Neural cell (in vitro differentiated cells): ENCODE measurements around the gene TMPRSS6. TPM values are rescaled to one million over a fixed set of nuclear protein-coding genes. Genes with fewer than 3 reads are reported as not detected.

ENCODE experiments used
- H2AFZ ChIP-seq: fragments of 200-600, 300-800 bp; sonication (generic), shearing (Covaris generic); 2 replicates; pipeline ENCODE4 v1.6.0; 2014; ENCODE audit warnings: low read depth, mild to moderate bottlenecking, antibody characterized with exemption, low read length, moderate library complexity
- H3F3A ChIP-seq: fragments of 200-600 bp; shearing (Covaris generic); 2 replicates; pipeline ENCODE4 v1.6.1; 2016; ENCODE audit warnings: mild to moderate bottlenecking, moderate library complexity, mixed read lengths, antibody characterized with exemption, low read length; ENCODE audit not compliant: insufficient read depth, poor library complexity, severe bottlenecking
- H3K27ac ChIP-seq: fragments of 200-600, 300-800 bp; sonication (generic), shearing (Covaris generic); 2 replicates; pipeline ENCODE4 v1.5.1; 2014; ENCODE audit warnings: mild to moderate bottlenecking, low read length, moderate library complexity
- H3K27me3 ChIP-seq: fragments of 300-800, 200-600 bp; sonication (generic), shearing (Covaris generic); 2 replicates; pipeline ENCODE4 v1.6.0; 2014; ENCODE audit warnings: mild to moderate bottlenecking, low read depth, low read length, moderate library complexity; ENCODE audit not compliant: insufficient read depth
- H3K36me3 ChIP-seq: fragments of 300-800, 200-600 bp; sonication (generic), shearing (Covaris generic); 2 replicates; pipeline ENCODE4 v1.5.1; 2014; ENCODE audit warnings: mild to moderate bottlenecking, antibody characterized with exemption, low read length, moderate library complexity; ENCODE audit not compliant: insufficient read depth
- H3K4me2 ChIP-seq: fragments of 300-800, 200-600 bp; sonication (generic), shearing (Covaris generic); 2 replicates; pipeline ENCODE4 v1.6.0; 2014; ENCODE audit warnings: mild to moderate bottlenecking, low read length
- H3K4me3 ChIP-seq: fragments of 300-800, 200-600 bp; sonication (generic), shearing (Covaris generic); 2 replicates; pipeline ENCODE4 v1.5.1; 2014; ENCODE audit warnings: mild to moderate bottlenecking, low read length, moderate library complexity
- H3K79me2 ChIP-seq: fragments of 200-600 bp; shearing (Covaris generic); replicated peaks from 2 replicates; pipeline ENCODE4 v1.6.0; 2014; ENCODE audit warnings: mild to moderate bottlenecking, low read length, moderate library complexity; ENCODE audit not compliant: insufficient read depth
- H3K9ac ChIP-seq: fragments of 300-800, 200-600 bp; sonication (generic), shearing (Covaris generic); 2 replicates; pipeline ENCODE4 v1.6.1; 2016; ENCODE audit warnings: mild to moderate bottlenecking, low read length, mixed read lengths
- H3K9me2 ChIP-seq: fragments of 200-600 bp; shearing (Covaris generic); 2 replicates; pipeline ENCODE4 v1.6.1; 2016; ENCODE audit warnings: mild to moderate bottlenecking, low read length, mixed read lengths; ENCODE audit not compliant: insufficient read depth
- H3K9me3 ChIP-seq: fragments of 200-600, 300-800 bp; sonication (generic), shearing (Covaris generic); 2 replicates; pipeline ENCODE4 v1.6.1; 2016; ENCODE audit warnings: mild to moderate bottlenecking, mixed run types, low read length, moderate library complexity, mixed read lengths
- H4K20me1 ChIP-seq: fragments of 200-600 bp; shearing (Covaris generic); 2 replicates; pipeline ENCODE4 v1.6.1; 2016; ENCODE audit warnings: mild to moderate bottlenecking, mixed run types; ENCODE audit not compliant: insufficient read depth
- EP300 ChIP-seq: fragments of 450-650 bp; conservative IDR thresholded peaks from 2 replicates; pipeline ENCODE4 v1.6.1; 2014; ENCODE audit warnings: antibody characterized with exemption, mild to moderate bottlenecking, moderate library complexity; ENCODE audit not compliant: poor library complexity, severe bottlenecking
- EZH2 ChIP-seq: fragments of 200-600, 300-800 bp; shearing (Covaris generic), sonication (generic); IDR thresholded peaks from 2 replicates; pipeline ENCODE4 v1.6.1; 2014; ENCODE audit warnings: antibody characterized with exemption, low read length, borderline replicate concordance, mild to moderate bottlenecking; ENCODE audit not compliant: insufficient read depth, poor library complexity, severe bottlenecking
- MXI1 ChIP-seq: fragments of 450-650 bp; conservative IDR thresholded peaks from 2 replicates; pipeline ENCODE4 v1.6.1; 2014; ENCODE audit warnings: antibody characterized with exemption, mild to moderate bottlenecking; ENCODE audit not compliant: poor library complexity, severe bottlenecking
- POLR2AphosphoS5 ChIP-seq: IDR thresholded peaks from 2 replicates; pipeline ENCODE4 v1.6.1; 2012
- RAD21 ChIP-seq: fragments of 450-650 bp; conservative IDR thresholded peaks from 2 replicates; pipeline ENCODE4 v1.6.1; 2014; ENCODE audit warnings: antibody characterized with exemption, mild to moderate bottlenecking, moderate library complexity
- REST ChIP-seq: IDR thresholded peaks from 2 replicates; pipeline ENCODE4 v1.6.1; 2012; ENCODE audit warnings: borderline replicate concordance
- SMC3 ChIP-seq: fragments of 450-650 bp; conservative IDR thresholded peaks from 2 replicates; pipeline ENCODE4 v1.6.1; 2014; ENCODE audit warnings: antibody characterized with exemption, mild to moderate bottlenecking, moderate library complexity; ENCODE audit not compliant: poor library complexity
- TAF1 ChIP-seq: IDR thresholded peaks from 2 replicates; pipeline ENCODE4 v1.6.1; 2012; ENCODE audit warnings: low read depth
- polyA plus RNA-seq: library from polyadenylated mRNA; depleted of rRNA; stranded (reverse); fragments of >200 nt; gene quantifications from 2 replicates; pipeline ENCODE4 v1.2.3, GENCODE V29; 2014
- TF ChIP-seq, protein P1 (sequence below): fragments of 450-650 bp; IDR thresholded peaks from 2 replicates; pipeline ENCODE4 v1.5.1; 2014; ENCODE audit warnings: antibody characterized with exemption, mild to moderate bottlenecking, moderate library complexity; ENCODE audit not compliant: poor library complexity, severe bottlenecking

Gene TMPRSS6
- polyA plus RNA-seq, 1 donor from 2014 or later, result not detected

DNA sequence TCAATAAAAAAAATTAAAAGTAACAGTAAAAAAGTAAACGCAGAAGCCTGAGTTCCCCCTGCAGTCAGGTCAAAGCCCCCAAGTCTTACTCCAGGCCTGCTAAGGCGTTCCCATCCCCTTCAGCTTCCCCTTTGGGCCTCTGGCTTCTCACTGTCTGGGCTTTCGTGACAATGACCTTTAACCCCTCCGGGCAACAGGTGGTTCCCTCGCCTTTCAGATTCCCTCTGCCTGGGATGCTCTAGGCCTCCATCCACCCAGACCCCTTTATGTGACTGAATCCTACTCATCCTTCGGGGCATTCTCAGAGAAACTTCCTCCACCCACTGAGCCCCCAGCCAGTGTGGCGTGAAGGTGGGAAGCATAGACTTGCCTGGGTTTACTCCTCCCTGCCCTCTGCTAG, 82.0 kb downstream of the TMPRSS6 start:
- no peak for TF ChIP-seq TAF1
- TF ChIP-seq, protein P1, sequence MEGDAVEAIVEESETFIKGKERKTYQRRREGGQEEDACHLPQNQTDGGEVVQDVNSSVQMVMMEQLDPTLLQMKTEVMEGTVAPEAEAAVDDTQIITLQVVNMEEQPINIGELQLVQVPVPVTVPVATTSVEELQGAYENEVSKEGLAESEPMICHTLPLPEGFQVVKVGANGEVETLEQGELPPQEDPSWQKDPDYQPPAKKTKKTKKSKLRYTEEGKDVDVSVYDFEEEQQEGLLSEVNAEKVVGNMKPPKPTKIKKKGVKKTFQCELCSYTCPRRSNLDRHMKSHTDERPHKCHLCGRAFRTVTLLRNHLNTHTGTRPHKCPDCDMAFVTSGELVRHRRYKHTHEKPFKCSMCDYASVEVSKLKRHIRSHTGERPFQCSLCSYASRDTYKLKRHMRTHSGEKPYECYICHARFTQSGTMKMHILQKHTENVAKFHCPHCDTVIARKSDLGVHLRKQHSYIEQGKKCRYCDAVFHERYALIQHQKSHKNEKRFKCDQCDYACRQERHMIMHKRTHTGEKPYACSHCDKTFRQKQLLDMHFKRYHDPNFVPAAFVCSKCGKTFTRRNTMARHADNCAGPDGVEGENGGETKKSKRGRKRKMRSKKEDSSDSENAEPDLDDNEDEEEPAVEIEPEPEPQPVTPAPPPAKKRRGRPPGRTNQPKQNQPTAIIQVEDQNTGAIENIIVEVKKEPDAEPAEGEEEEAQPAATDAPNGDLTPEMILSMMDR, result no peak
- no peak for TF ChIP-seq POLR2AphosphoS5
- no peak for TF ChIP-seq MXI1
- TF ChIP-seq REST, result no peak
- TF ChIP-seq RAD21, result no peak
- TF ChIP-seq EZH2, result no peak
- no peak for TF ChIP-seq EP300
- TF ChIP-seq SMC3, result no peak
- Histone ChIP-seq H4K20me1 (no peaks in the 10 kb centered on the region), H3K9ac (no peak overlapping the region), H3K79me2 (no peaks in the 10 kb centered on the region), H3K27ac (no peak overlapping the region), H3K36me3 (no peaks in the 10 kb centered on the region), H3K27me3 (no peaks in the 10 kb centered on the region), H3K9me3 (no peaks in the 10 kb centered on the region), H3K9me2 (no peaks in the 10 kb centered on the region), H3F3A (no peaks in the 10 kb centered on the region), H2AFZ (no peak overlapping the region), H3K4me3 (no peak overlapping the region), H3K4me2 (no peak overlapping the region)

DNA sequence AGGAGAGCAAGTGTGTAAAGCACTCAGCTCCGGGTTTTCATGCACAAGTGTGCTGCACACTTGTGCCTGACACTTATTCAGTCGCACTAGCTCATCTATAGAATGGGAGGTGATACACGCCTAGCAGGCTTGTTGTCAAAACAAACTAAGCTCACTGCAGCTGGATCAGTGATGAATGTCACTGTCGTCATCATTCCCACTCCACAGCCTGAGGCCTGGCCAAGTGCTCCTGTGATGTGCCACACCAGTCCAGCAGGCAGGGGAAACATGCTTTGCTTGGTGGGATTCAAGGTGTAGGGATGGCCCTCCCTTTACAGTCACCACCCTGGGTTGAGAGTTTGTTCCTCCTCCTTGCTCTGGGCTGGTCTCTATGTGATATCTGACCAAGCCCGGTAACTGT, 83.2 kb downstream of the TMPRSS6 start:
- H3K27ac ChIP-seq, result no peak overlapping the region
- TF ChIP-seq, protein P1, result no peak
- TF ChIP-seq RAD21, result no peak
- no peak for TF ChIP-seq POLR2AphosphoS5
- TF ChIP-seq MXI1, result no peak
- TF ChIP-seq REST, result no peak
- TF ChIP-seq EP300, result no peak
- no peak for TF ChIP-seq TAF1
- TF ChIP-seq EZH2, result no peak
- TF ChIP-seq SMC3, result no peak
- H3K27me3 ChIP-seq, result no peaks in the 10 kb centered on the region
- H3F3A ChIP-seq, result no peaks in the 10 kb centered on the region
- no peaks in the 10 kb centered on the region for H3K9me2 ChIP-seq
- no peak overlapping the region for H3K4me2 ChIP-seq
- H3K9me3 ChIP-seq, result no peaks in the 10 kb centered on the region
- H4K20me1 ChIP-seq, result no peaks in the 10 kb centered on the region
- H3K36me3 ChIP-seq, result no peaks in the 10 kb centered on the region
- no peaks in the 10 kb centered on the region for H3K79me2 ChIP-seq
- no peak overlapping the region for H3K9ac ChIP-seq
- H3K4me3 ChIP-seq, result no peak overlapping the region
- no peak overlapping the region for H2AFZ ChIP-seq
